Activated naive CD8-positive, alpha-beta T cell treated with anti-CD3 and anti-CD28 coated beads, Interleukin-2, amount 50 U/mL, for 24 hours (primary cell): Measurements from ENCODE around the gene CLDN11.

Source experiments
- ATAC-seq: fragments of 150-1000 bp; cut with Tn5 transposase; one replicate; pipeline ENCODE4 v1.10.0; 2021
- DNase-seq: peaks from one replicate; pipeline ENCODE4 v3.0.0; 2021
- H3K27ac Mint-ChIP-seq: one replicate; pipeline ENCODE4 v1.8.0; 2021; ENCODE audit warnings: mild to moderate bottlenecking, mixed read lengths
- H3K27me3 Mint-ChIP-seq: one replicate; pipeline ENCODE4 v1.8.0; 2021; ENCODE audit warnings: mixed read lengths
- H3K36me3 Mint-ChIP-seq: one replicate; pipeline ENCODE4 v1.8.0; 2021; ENCODE audit warnings: low read depth, mixed read lengths
- H3K4me1 Mint-ChIP-seq: one replicate; pipeline ENCODE4 v1.8.0; 2021; ENCODE audit warnings: mixed read lengths
- H3K4me3 Mint-ChIP-seq: one replicate; pipeline ENCODE4 v1.8.0; 2021; ENCODE audit warnings: mild to moderate bottlenecking, moderate library complexity, mixed read lengths
- H3K9me3 Mint-ChIP-seq: one replicate; pipeline ENCODE4 v1.8.0; 2021; ENCODE audit warnings: mixed read lengths

Gene CLDN11

DNA sequence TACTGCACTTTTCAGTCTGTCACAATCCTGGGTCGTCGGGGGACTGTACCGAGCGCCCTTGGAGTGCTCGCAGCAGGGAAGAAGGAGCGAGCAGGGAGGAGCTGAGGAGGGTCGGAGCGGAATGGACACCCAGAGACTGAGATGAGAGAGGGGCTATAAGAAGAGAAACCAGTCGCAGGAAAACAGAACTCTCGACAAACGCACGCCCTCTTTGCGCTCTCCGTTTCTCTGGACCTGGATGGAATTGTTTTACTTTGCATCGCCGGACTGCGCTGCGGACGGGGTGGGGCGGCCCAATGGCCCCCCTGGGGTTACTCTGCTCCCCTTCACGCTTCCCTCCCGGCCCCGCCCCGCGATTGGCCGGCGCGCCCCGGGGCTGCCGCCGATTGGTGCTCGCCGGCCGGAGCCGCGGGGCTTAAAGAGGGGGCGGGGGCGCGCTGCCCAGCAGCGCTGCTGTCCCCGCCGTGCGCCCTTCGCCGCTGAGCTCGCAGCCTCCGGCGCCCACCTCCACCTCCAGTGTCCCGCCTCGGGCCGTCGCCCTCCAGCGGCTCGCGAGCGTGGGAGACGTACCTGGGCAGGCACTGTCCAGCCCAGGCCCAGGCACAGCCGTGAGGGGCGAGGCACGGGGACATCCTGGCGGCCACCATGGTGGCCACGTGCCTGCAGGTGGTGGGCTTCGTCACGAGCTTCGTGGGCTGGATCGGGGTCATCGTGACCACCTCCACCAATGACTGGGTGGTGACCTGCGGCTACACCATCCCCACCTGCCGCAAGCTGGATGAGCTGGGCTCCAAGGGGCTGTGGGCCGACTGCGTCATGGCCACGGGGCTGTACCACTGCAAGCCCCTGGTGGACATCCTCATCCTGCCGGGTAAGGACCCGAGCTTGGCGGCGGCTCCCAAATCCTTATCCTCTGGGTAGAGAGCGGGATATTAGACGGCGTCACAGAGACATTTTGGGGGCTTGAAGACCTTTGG lies at the start of gene CLDN11:
CLDN11 (plus strand) TSS at position 447 of the 977 bp plus-strand sequence; CDS start at position 646, 199 bp downstream.
- H3K36me3 Mint-ChIP-seq: no peaks in the 10 kb centered on the region
- peaks cover 11% of the 10 kb centered on the region for H3K4me1 Mint-ChIP-seq
- no peak within 1 kb of the TSS for H3K27ac Mint-ChIP-seq
- H3K4me3 Mint-ChIP-seq: peak within 1 kb of the TSS; percentile 62
- no peaks in the 10 kb centered on the region for H3K9me3 Mint-ChIP-seq
- DNase-seq: no peak
- ATAC-seq: no peak
- peaks cover 42% of the 10 kb centered on the region for H3K27me3 Mint-ChIP-seq

DNA sequence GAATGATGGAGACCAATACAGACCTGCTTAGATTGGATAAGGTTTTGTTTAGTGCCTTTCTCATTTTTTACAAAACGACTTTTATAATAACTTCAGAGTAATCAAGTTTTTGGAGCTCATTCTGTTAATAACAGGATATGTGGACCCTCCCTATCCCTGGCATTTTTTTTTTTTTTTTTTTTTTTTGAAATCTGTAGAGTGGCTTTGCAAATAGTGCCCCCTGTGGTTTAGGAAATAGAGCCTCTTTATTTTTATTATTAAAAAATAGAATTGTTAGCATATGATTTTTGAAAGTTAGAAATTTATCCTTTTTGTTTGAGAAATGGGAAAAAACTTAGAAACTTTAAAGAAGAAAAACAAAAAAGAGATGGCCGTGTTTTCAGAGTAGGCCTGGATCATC lies 49.7 kb upstream of the CLDN11 start:
- Mint-ChIP-seq H3K27ac (no peak overlapping the region), H3K9me3 (no peaks in the 10 kb centered on the region), H3K36me3 (peaks cover 16% of the 10 kb centered on the region), H3K4me3 (no peak overlapping the region), H3K27me3 (no peaks in the 10 kb centered on the region), H3K4me1 (peaks cover 23% of the 10 kb centered on the region)
- DNase-seq (no peak), ATAC-seq (no peak)

DNA sequence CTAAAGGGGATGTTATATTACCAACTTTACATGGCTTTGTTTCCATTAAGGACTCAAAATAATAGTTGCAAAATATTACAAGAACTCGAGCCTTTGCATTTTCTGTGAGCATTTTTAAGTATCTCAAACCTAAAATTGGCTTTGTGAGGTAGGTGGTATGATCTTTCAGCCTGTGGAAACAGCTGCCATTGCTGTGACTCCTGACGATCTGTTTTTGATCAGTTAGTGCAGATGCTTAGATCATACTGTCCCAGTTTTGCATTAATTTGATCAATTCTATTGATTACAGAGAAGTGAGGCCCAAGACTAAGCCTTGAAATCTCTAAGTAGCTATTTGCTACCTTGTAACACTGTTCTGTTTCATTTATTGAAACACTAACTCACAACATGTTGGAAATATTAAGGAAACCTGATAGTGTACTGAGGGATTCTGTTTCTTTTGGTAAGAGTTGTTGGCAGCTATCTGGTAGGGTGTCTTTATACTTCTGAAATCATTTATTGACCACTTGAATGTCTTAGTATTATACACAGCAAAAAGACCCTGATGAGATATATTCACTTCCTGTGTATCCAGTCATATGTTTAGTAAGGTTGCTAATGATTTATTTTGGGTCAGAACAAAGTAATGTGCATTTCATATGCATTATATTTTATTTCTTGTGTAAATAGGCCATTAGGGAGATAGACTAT lies 46.3 kb upstream of the CLDN11 start:
- ATAC-seq: no peak
- H3K27ac Mint-ChIP-seq: no peak overlapping the region

DNA sequence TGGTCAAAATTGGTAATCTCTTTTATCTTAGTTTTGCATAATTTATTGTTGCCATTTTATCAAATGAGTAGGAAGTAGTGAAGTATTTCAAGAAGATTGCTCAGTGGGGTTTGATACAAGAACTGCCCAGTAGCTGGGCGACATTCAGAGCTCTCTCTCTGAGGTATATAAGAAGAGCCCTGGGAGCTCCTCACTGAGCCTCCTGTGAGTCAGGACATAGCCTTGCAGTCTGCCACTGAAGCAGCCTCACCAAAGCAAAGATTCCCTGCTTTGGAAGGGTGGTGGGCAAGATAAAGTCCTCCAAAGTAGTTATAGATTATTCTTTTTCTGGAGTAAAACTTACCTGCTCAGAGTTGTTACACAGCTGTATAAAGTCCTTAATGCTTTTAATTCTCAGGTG lies 35.1 kb upstream of the CLDN11 start:
- H3K9me3 Mint-ChIP-seq: peaks cover 4% of the 10 kb centered on the region
- peaks cover 44% of the 10 kb centered on the region for H3K36me3 Mint-ChIP-seq
- no peak overlapping the region for H3K27ac Mint-ChIP-seq
- H3K4me3 Mint-ChIP-seq: no peak overlapping the region
- no peaks in the 10 kb centered on the region for H3K27me3 Mint-ChIP-seq
- DNase-seq (no peak), ATAC-seq (no peak)
- peaks cover 2% of the 10 kb centered on the region for H3K4me1 Mint-ChIP-seq

More for the DNA sequence above, 46.3 kb upstream of the CLDN11 start:
- H3K27me3 Mint-ChIP-seq: no peaks in the 10 kb centered on the region
- H3K9me3 Mint-ChIP-seq: no peaks in the 10 kb centered on the region
- peaks cover 16% of the 10 kb centered on the region for H3K4me1 Mint-ChIP-seq
- H3K4me3 Mint-ChIP-seq: no peak overlapping the region
- DNase-seq: no peak
- peaks cover 7% of the 10 kb centered on the region for H3K36me3 Mint-ChIP-seq

DNA sequence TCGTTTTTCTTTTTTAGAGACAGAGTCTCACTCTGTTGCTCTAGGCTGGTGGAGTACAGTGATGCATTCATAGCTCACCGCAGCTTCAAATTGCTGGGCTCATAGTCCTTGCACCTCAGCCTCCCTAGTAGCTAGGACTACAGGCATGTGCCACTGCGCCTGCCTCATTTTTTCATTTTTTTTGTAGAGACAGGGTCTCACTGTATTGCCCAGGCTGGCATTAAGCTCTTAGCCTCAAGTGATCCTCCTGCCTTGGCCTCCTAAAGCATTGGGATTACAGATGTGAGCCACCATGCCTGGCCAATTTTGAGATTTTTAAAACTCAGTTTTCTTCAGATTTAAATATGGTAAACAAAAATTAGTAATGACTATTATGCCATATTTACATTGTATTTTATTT lies 32.2 kb upstream of the CLDN11 start:
- DNase-seq (no peak), ATAC-seq (no peak)
- no peaks in the 10 kb centered on the region for H3K27me3 Mint-ChIP-seq
- peaks cover 4% of the 10 kb centered on the region for H3K9me3 Mint-ChIP-seq
- no peak overlapping the region for H3K27ac Mint-ChIP-seq
- H3K36me3 Mint-ChIP-seq: peaks cover 46% of the 10 kb centered on the region
- no peak overlapping the region for H3K4me3 Mint-ChIP-seq
- peaks cover 2% of the 10 kb centered on the region for H3K4me1 Mint-ChIP-seq

DNA sequence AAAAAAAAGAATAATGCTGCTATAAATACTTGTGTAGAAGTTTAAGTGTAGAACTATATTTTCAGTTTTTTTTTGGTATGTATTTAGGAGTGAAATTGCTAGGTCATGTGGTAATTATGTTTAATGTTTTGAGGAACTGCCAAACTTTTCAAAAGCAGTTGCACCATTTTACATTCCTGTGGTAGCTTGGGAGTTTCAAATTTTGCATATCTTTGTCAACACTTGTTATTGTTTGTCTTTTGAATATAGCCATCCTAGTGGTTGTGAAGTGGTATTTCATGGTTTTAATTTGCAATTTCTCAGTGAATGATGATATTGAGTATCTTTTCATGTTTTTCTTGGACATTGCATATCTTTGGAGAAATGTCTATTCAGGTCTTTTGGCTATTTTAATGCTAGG lies 30.7 kb upstream of the CLDN11 start:
- Mint-ChIP-seq H3K36me3 (peaks cover 49% of the 10 kb centered on the region), H3K4me3 (no peak overlapping the region), H3K9me3 (peaks cover 4% of the 10 kb centered on the region), H3K27me3 (no peaks in the 10 kb centered on the region), H3K27ac (no peak overlapping the region), H3K4me1 (peaks cover 2% of the 10 kb centered on the region)
- ATAC-seq (no peak), DNase-seq (no peak)

DNA sequence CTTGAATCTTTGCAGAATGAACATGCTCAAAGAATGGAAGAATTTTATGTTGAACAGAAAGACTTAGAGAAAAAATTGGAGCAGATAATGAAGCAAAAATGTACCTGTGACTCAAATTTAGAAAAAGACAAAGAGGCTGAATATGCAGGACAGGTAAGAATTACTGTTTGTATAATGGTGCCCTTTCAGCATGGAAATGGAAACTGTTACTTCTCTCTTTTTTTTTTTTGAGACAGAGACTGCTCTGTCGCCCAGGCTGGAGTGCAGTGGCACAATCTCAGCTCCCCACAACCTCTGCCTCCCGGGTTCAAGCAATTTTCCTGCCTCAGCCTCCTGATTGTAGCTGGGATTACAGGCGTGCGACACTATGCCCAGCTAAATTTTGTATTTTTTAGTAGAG lies 27.6 kb upstream of the CLDN11 start:
- Mint-ChIP-seq H3K4me1 (no peaks in the 10 kb centered on the region), H3K9me3 (peaks cover 4% of the 10 kb centered on the region), H3K27ac (no peak overlapping the region), H3K4me3 (no peak overlapping the region), H3K27me3 (no peaks in the 10 kb centered on the region), H3K36me3 (peaks cover 34% of the 10 kb centered on the region)
- DNase-seq: no peak
- no peak for ATAC-seq

DNA sequence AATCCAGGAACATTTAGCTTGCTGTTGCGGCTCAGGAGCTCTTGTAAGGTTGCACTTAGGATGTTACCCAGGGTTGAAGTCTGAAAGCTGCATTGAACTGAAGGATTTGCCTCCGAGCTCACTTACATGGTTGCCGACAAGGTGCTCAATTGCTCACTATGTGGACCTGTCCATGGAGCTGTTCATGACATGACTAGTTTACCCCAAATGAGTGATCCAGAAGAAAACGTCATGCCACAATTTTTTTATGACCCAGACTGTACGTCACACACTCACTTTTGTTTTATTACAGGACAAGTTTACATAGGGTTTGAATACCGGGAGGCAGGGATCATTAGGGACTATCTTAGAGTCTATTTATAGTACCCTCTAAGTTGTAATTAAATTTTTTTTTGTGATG lies 21.0 kb upstream of the CLDN11 start:
- no peak for DNase-seq
- ATAC-seq: no peak
- Mint-ChIP-seq H3K27me3 (no peaks in the 10 kb centered on the region), H3K27ac (no peak overlapping the region), H3K4me3 (no peak overlapping the region), H3K4me1 (no peaks in the 10 kb centered on the region), H3K36me3 (no peaks in the 10 kb centered on the region), H3K9me3 (no peaks in the 10 kb centered on the region)

DNA sequence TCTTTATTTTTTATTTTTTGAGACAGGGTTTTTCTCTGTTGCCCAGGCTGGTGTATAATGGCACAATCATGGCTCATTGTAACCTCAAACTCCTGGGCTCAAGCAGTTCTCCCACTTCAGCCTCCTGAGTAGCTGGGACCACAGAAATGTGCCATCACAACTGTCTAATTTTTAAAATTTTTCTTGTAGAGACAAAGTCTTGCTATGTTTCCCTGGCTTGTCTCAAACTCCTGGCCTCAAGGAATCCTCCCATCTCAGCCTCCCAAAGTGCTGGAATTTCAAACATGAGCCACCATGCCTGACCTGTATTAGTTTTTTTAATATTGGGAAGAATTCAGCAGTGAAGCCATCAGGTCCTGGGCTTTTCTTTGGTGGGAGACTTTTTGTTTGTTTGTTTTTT lies 13.6 kb upstream of the CLDN11 start:
- no peak overlapping the region for H3K4me3 Mint-ChIP-seq
- ATAC-seq (no peak), DNase-seq (no peak)
- no peaks in the 10 kb centered on the region for H3K36me3 Mint-ChIP-seq
- no peak overlapping the region for H3K27ac Mint-ChIP-seq
- H3K9me3 Mint-ChIP-seq: no peaks in the 10 kb centered on the region
- H3K4me1 Mint-ChIP-seq: no peaks in the 10 kb centered on the region
- H3K27me3 Mint-ChIP-seq: no peaks in the 10 kb centered on the region

DNA sequence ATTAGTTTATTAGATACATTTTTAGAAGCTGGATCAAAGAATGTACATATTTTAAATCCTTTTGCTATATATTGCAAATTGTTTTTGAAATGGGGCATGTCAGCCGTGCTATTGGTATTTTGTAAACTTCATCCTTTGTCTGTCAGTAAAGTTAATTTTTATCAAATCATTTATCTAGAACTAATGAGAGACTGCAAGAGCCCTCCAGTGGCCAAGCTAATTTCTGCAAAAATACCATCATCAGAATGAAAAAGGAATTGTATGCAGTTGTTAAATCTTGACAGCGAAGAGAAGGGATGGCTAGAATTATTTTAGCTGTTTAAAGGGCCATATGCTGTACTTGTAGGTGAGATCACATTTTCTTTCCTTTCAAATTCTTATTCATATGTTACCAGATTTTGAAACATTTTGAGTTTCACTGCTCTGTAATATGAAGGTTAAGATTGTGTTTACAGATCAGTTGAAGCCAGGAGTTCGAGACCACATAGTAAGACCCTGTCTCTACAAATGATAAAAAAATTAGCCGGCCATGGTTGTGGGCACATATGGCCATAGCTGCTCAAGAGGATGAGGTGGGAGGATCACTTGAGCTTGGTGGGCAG lies 8.1 kb upstream of the CLDN11 start:
- H3K27ac Mint-ChIP-seq: no peak overlapping the region
- no peaks in the 10 kb centered on the region for H3K9me3 Mint-ChIP-seq
- H3K4me3 Mint-ChIP-seq: no peak overlapping the region
- H3K27me3 Mint-ChIP-seq: no peaks in the 10 kb centered on the region
- ATAC-seq (no peak), DNase-seq (no peak)
- H3K36me3 Mint-ChIP-seq: no peaks in the 10 kb centered on the region
- H3K4me1 Mint-ChIP-seq: no peaks in the 10 kb centered on the region

DNA sequence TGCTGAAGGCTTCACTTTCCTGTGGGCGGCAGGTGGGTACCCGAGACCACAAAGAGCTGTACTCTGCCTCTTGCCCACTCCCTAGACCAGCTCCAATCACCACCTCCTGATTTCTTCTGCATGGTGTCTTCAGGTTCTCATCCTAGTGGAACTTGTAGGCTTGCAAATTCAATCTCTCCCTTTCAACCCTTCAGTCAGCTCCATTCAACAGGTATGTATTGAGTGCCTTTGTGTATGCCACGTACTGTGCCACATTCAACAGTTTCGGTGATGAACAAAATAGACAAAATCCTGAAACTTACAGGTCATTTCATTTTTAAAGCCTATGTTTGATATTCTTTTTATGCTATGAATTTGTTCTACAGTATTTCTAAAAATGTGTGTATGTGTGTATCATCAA lies 5.4 kb upstream of the CLDN11 start:
- H3K27ac Mint-ChIP-seq: no peak overlapping the region
- DNase-seq: no peak
- no peak overlapping the region for H3K4me3 Mint-ChIP-seq
- no peaks in the 10 kb centered on the region for H3K9me3 Mint-ChIP-seq
- no peaks in the 10 kb centered on the region for H3K36me3 Mint-ChIP-seq
- H3K4me1 Mint-ChIP-seq: peaks cover 2% of the 10 kb centered on the region
- peaks cover 16% of the 10 kb centered on the region for H3K27me3 Mint-ChIP-seq
- no peak for ATAC-seq

DNA sequence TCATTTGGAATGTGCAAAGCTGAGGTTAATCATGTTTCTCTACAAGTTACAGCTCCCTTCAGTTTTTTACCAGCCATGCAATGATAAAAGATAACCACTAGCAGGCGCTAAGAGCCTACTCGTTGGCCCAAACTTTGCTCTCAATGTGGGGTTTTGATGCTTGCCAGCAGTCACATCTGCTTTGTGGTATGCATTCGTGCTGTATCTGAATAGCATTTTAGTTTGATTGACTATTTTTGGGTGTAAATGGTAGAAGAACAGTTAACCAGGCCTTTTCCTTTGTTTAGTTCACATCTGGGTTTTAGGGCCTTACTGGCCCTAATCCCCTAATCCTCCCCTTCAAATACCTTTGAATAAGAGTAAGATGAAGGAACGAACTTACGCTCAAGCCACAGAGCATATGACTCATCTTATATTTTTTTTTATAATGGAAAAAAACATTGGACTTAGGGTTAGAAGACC lies 4.4 kb upstream of the CLDN11 start:
- DNase-seq (peak; percentile 15), ATAC-seq (no peak)
- Mint-ChIP-seq H3K36me3 (no peaks in the 10 kb centered on the region), H3K4me3 (no peak overlapping the region), H3K27me3 (peaks cover 22% of the 10 kb centered on the region), H3K4me1 (peaks cover 7% of the 10 kb centered on the region), H3K27ac (no peak overlapping the region), H3K9me3 (no peaks in the 10 kb centered on the region)

DNA sequence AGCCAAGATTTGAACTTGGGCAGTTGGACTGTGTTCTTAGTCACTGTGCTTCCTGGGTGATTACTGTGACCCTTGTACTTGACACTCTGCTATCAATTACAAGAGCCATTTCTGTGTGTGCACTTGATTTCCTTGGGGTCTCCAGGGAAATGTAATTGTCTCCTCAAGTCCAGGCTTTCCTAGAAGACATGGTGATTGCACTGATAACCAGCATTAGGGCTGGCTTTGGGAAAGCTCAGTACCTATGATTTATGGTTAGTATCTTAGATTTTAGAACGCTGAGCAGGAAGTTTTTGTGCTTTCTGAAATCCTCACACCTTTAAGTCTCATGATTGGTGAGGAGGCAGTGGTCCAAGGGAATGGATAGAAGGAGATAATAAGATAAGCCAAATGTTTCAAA lies 1.6 kb upstream of the CLDN11 start:
- Mint-ChIP-seq H3K27me3 (peaks cover 38% of the 10 kb centered on the region), H3K4me3 (no peak overlapping the region), H3K36me3 (no peaks in the 10 kb centered on the region), H3K4me1 (peaks cover 11% of the 10 kb centered on the region), H3K27ac (no peak overlapping the region), H3K9me3 (no peaks in the 10 kb centered on the region)
- ATAC-seq (no peak), DNase-seq (no peak)

DNA sequence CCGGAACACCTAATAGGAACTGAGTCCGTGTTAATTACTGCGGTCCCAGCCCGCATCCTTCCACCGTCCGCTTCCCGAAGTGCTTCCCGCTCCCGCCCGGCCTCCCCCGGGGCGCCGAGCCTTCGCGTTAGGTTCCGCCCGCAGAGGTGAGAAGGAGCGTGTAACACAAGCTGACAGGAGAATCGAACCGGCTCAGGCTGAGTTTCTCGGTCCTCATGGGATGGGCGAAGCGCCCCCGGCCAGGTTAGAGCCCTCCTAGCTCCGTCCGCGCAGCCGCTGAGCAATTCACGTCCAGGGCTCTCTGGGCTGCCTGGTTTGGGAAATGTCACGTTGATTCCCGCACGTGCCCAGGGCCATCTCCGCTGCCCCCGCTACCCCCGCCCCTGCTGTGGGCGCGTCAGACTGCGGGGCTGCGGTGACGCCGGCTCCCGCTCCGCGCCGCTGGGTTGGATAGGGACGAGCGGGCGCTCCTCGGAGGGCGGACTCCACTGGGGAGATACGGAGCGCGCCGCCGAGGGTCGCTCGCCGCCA lies 954 bp downstream of the CLDN11 start:
- Mint-ChIP-seq H3K27me3 (peaks cover 42% of the 10 kb centered on the region), H3K4me3 (no peak overlapping the region), H3K4me1 (peaks cover 11% of the 10 kb centered on the region), H3K9me3 (no peaks in the 10 kb centered on the region), H3K36me3 (no peaks in the 10 kb centered on the region), H3K27ac (no peak overlapping the region)
- DNase-seq (no peak), ATAC-seq (peak; percentile 11)
